GM12892 (cell line): ENCODE data around the gene CDH13.

Source experiments
- POLR2A ChIP-seq: IDR thresholded peaks from 2 replicates; pipeline ENCODE4 v1.6.1; 2011; ENCODE audit warnings: low read depth, low read length, control low read depth
- POLR2AphosphoS5 ChIP-seq: IDR thresholded peaks from 2 replicates; pipeline ENCODE4 v1.6.1; 2011; ENCODE audit warnings: low read depth, low read length, control low read depth
- TAF1 ChIP-seq: IDR thresholded peaks from 2 replicates; pipeline ENCODE4 v1.6.1; 2011; ENCODE audit warnings: low read depth, mild to moderate bottlenecking, control low read depth, low read length, borderline replicate concordance

DNA sequence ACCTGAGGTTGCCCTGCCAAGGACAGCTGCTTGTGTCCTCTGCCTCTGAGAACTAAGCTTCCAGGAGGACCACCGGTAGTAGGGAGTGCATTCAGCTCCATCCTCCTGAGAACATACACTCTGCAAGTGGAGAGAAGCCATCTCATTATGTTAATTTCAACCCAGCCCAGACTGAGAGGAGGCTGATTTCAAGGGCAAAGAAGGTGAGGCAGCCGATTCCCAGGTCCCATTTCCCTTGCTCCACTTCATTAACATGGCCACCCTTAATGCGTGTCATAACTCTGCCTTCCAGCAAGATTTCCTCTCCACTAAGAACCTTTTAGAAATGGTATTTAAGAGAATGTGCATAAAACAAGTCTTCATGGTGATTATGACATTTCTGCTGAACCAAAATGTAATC lies 72.5 kb downstream of the CDH13 start:
- TF ChIP-seq POLR2A (no peak), TAF1 (no peak), POLR2AphosphoS5 (no peak)
